ENCODE measurements around the gene ERC2.
"Not testable (repeated sequence)": the region's sequence is repeated elsewhere in the genome, so short reads cannot be mapped to it uniquely, and the experiment has no call there.

The ERC2 gene

GRCh38 chr3:56048331-56048730, 419.9 kb downstream of the ERC2 start:
- H3K4me3 ChIP-seq (ENCODE audit: low read depth, low read length), result no peak overlapping the region

GRCh38 chr3:56042326-56042951, 425.8 kb downstream of the ERC2 start:
- peak; percentile 13; the same call in 1 of the 2 replicates for TF ChIP-seq CTCF (IDR thresholded peaks at IDR 0.05; ENCODE audit: low read depth, low read length)
- H3K4me3 ChIP-seq (ENCODE audit: low read depth, low read length), result no peak overlapping the region

More at GRCh38 chr3:56048331-56048730, 419.9 kb downstream of the ERC2 start:
- TF ChIP-seq CTCF (IDR thresholded peaks at IDR 0.05; ENCODE audit: low read depth, low read length), result no peak

- TF ChIP-seq CTCF (IDR thresholded peaks at IDR 0.05; ENCODE audit: low read depth, low read length), result no peak
- H3K4me3 ChIP-seq (ENCODE audit: low read depth, low read length), result no peak overlapping the region
These were observed 442.9 kb downstream of the ERC2 start for GRCh38 chr3:56025326-56025725.

GRCh38 chr3:56023546-56023945, 444.7 kb downstream of the ERC2 start:
- TF ChIP-seq CTCF (IDR thresholded peaks at IDR 0.05; ENCODE audit: low read depth, low read length), result no peak
- H3K4me3 ChIP-seq (ENCODE audit: low read depth, low read length), result no peak overlapping the region

- TF ChIP-seq CTCF (IDR thresholded peaks at IDR 0.05; ENCODE audit: low read depth, low read length), result no peak
- H3K4me3 ChIP-seq (ENCODE audit: low read depth, low read length), result no peak overlapping the region
These were observed 445.6 kb downstream of the ERC2 start for GRCh38 chr3:56022619-56023018.

- no peak for TF ChIP-seq CTCF (IDR thresholded peaks at IDR 0.05; ENCODE audit: low read depth, low read length)
- H3K4me3 ChIP-seq (ENCODE audit: low read depth, low read length), result no peak overlapping the region
These were observed 448.6 kb downstream of the ERC2 start for GRCh38 chr3:56019490-56020146.

- not testable (repeated sequence) for H3K4me3 ChIP-seq (ENCODE audit: low read depth, low read length)
These were observed 452.9 kb downstream of the ERC2 start for GRCh38 chr3:56015374-56015773.

Data from WI38 (cell line).